Nephron (organoid): ENCODE data around the gene RASSF6.
A peak's percentile ranks its signal among the peaks of the same experiment; 100 is the strongest.
"Not testable (repeated sequence)": the region's sequence is repeated elsewhere in the genome, so short reads cannot be mapped to it uniquely, and the experiment has no call there.

ENCODE experiments used
- H3K27ac Mint-ChIP-seq, 3 experiments: 2 replicates each; pipeline ENCODE4 v1.8.0; 2020; ENCODE audit warnings: mixed read lengths in 3 of 3, mild to moderate bottlenecking in 2 of 3, moderate library complexity in 1 of 3
- H3K27me3 Mint-ChIP-seq: 2 replicates; pipeline ENCODE4 v1.8.0; 2021; ENCODE audit warnings: low read depth, mild to moderate bottlenecking, moderate library complexity, mixed read lengths
- H3K36me3 Mint-ChIP-seq: 2 replicates; pipeline ENCODE4 v1.8.0; 2020; ENCODE audit warnings: low read depth, mixed read lengths
- H3K4me1 Mint-ChIP-seq: 2 replicates; pipeline ENCODE4 v1.8.0; 2020; ENCODE audit warnings: mixed read lengths
- H3K4me3 Mint-ChIP-seq, 3 experiments: 2 replicates each; pipeline ENCODE4 v1.8.0; 2020; ENCODE audit warnings: mild to moderate bottlenecking in 3 of 3, mixed read lengths in 3 of 3, moderate library complexity in 2 of 3
- H3K9me3 Mint-ChIP-seq: 2 replicates; pipeline ENCODE4 v1.8.0; 2020; ENCODE audit warnings: mixed read lengths
- CTCF ChIP-seq, 3 experiments: fragments of 200-600 bp; sonication (generic); IDR thresholded peaks; one replicate each; pipeline ENCODE4 v1.5.0; 2021; ENCODE audit warnings: antibody characterized with exemption in 3 of 3; ENCODE audit not compliant: unreplicated experiment in 3 of 3

RASSF6 gene

GRCh38 chr4:73620115-73620792 is at the start of gene RASSF6:
Gene RASSF6, minus strand, starts transcription at chr4:73620436. Its CDS starts 8,641 bp downstream, at chr4:73611795.
- no peak for TF ChIP-seq CTCF (IDR thresholded peaks at IDR 0.05; ENCODE audit: unreplicated experiment in 3 of 3)
- no peaks in the 10 kb centered on the region for H3K9me3 Mint-ChIP-seq
- H3K27me3 Mint-ChIP-seq, result peaks cover 15% of the 10 kb centered on the region
- H3K27ac Mint-ChIP-seq, result peak within 1 kb of the TSS; percentile 35 to 93 (median 73)
- peak within 1 kb of the TSS; percentile 79 to 80 (median 79) for H3K4me3 Mint-ChIP-seq
- no peaks in the 10 kb centered on the region for H3K36me3 Mint-ChIP-seq
- peaks cover 18% of the 10 kb centered on the region for H3K4me1 Mint-ChIP-seq

- Mint-ChIP-seq H3K27ac (peak overlapping the region in 2 of 3 experiments; percentile 26 to 52), H3K27me3 (peaks cover 3% of the 10 kb centered on the region), H3K4me1 (peaks cover 26% of the 10 kb centered on the region), H3K4me3 (peak overlapping the region in 1 of 3 experiments; percentile 14), H3K9me3 (no peaks in the 10 kb centered on the region), H3K36me3 (no peaks in the 10 kb centered on the region)
- TF ChIP-seq CTCF (IDR thresholded peaks at IDR 0.05; ENCODE audit: unreplicated experiment in 3 of 3), result no peak
Observed at GRCh38 chr4:73669410-73670183, 49.4 kb upstream of the RASSF6 start.

GRCh38 chr4:73668782-73669201 is 48.6 kb upstream of the RASSF6 start:
- H3K4me3 Mint-ChIP-seq, result peak overlapping the region in 1 of 3 experiments; percentile 14
- TF ChIP-seq CTCF (IDR thresholded peaks at IDR 0.05; ENCODE audit: unreplicated experiment in 3 of 3), result no peak

GRCh38 chr4:73665924-73666323 is 45.7 kb upstream of the RASSF6 start:
- H3K9me3 Mint-ChIP-seq, H3K4me3 Mint-ChIP-seq: not testable (repeated sequence)
- peaks cover 28% of the 10 kb centered on the region for H3K4me1 Mint-ChIP-seq

More at GRCh38 chr4:73668782-73669201, 48.6 kb upstream of the RASSF6 start:
- H3K36me3 Mint-ChIP-seq, result no peaks in the 10 kb centered on the region
- H3K9me3 Mint-ChIP-seq, result no peaks in the 10 kb centered on the region
- peaks cover 3% of the 10 kb centered on the region for H3K27me3 Mint-ChIP-seq
- peaks cover 28% of the 10 kb centered on the region for H3K4me1 Mint-ChIP-seq
- peak overlapping the region; percentile 6 to 52 (median 26) for H3K27ac Mint-ChIP-seq

GRCh38 chr4:73664470-73664869 is 44.2 kb upstream of the RASSF6 start:
- H3K9me3 Mint-ChIP-seq, result no peaks in the 10 kb centered on the region
- no peak overlapping the region for H3K4me3 Mint-ChIP-seq
- no peak overlapping the region for H3K27ac Mint-ChIP-seq
- no peak for TF ChIP-seq CTCF (IDR thresholded peaks at IDR 0.05; ENCODE audit: unreplicated experiment in 3 of 3)
- peaks cover 20% of the 10 kb centered on the region for H3K4me1 Mint-ChIP-seq
- H3K36me3 Mint-ChIP-seq, result no peaks in the 10 kb centered on the region
- H3K27me3 Mint-ChIP-seq, result no peaks in the 10 kb centered on the region

More at GRCh38 chr4:73665924-73666323, 45.7 kb upstream of the RASSF6 start:
- not testable (repeated sequence) for H3K36me3 Mint-ChIP-seq, H3K27me3 Mint-ChIP-seq, H3K27ac Mint-ChIP-seq
- TF ChIP-seq CTCF (IDR thresholded peaks at IDR 0.05; ENCODE audit: unreplicated experiment in 3 of 3), result peak in 1 of 3 experiments; percentile 11
